Measurements from ENCODE around the gene UCK1. TPM values are rescaled to one million over a fixed set of nuclear protein-coding genes. Genes with fewer than 3 reads are reported as not detected.

UCK1 gene
- total and polyA plus RNA-seq, 2 of the 8 experiments (the other 6 are each of a cell fraction or from before 2014, with no cell fraction given): 35.1 to 42.0 TPM

DNA sequence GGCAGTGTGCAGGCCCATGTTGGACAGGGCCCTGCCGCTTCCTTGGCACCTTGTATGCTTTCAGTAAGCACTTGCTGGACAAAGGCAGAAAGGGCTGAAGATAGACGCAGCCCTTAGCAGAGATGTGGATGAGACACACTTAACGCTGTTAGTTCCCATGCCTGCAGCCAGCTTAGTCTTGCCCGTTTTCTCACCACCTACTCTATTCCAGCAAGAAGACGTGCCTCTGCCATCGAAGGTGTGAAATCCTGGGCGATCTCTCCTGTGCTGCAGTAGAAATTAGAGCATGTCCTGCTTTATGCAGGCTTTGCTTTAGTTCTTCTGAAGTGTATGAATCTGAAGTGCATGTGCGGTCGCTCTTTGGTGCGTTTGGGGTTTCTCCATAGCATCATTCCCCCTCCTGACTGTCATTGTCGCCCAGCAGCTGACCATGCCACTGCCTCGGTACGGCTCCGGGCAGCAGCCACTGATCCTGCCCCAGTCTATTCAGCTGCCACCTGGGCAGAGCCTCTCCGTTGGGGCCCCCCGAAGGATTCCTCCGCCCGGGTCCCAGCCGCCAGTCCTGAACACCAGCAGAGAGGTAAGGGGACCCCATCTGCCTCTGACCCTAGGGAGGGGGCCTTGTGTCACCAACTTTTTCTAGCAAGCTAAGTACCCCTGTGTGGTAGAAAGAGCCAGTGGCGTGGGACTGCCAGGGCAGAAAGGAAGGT lies 39.9 kb downstream of the UCK1 start:
- H3K9me3 ChIP-seq (ENCODE audit: insufficient read depth in 2 of 2, low read depth in 1 of 2, low read length in 1 of 2): no peaks in the 10 kb centered on the region
- no peak for FAIRE-seq

More for the DNA sequence above, 39.9 kb downstream of the UCK1 start:
- Histone ChIP-seq H2AFZ (ENCODE audit: low read length) (no peak overlapping the region), H2BK15ac (ENCODE audit: low read length) (no peak overlapping the region), H3K14ac (ENCODE audit: insufficient read length) (no peak overlapping the region), H3K18ac (ENCODE audit: extremely low read depth, low read length) (no peak overlapping the region), H2AK5ac (ENCODE audit: low read depth, low read length) (no peak overlapping the region), H3K4me2 (ENCODE audit: insufficient read depth in 1 of 2, low read depth in 2 of 2, low read length in 2 of 2) (no peak overlapping the region), H4K5ac (ENCODE audit: insufficient read length, low read depth, low read length) (no peak overlapping the region), H4K8ac (ENCODE audit: extremely low read depth, insufficient read depth, low read length) (no peak overlapping the region), H2BK20ac (ENCODE audit: low read length) (no peak overlapping the region), H3K79me2 (ENCODE audit: control insufficient read depth in 1 of 2, insufficient read depth in 2 of 2, low read length in 2 of 2) (no peaks in the 10 kb centered on the region; a peak in 1 of 4 replicates), H3K36me3 (ENCODE audit: control insufficient read depth in 2 of 4, insufficient read depth in 4 of 4, low read length in 3 of 4) (peaks cover 74 to 99% (median 96%) of the 10 kb centered on the region in 4 experiments), H2BK5ac (ENCODE audit: low read depth, low read length) (no peak overlapping the region), H3K23me2 (ENCODE audit: low read depth, low read length) (no peaks in the 10 kb centered on the region), H3K9ac (replicated peaks in 1 of 4; ENCODE audit: extremely low read depth in 1 of 4, low read depth in 3 of 4, low read length in 3 of 4) (no peak overlapping the region; a peak in 1 of 7 replicates), H2BK120ac (replicated peaks; ENCODE audit: low read depth, low read length) (no peak overlapping the region), H3K27ac (ENCODE audit: low read depth, low read length) (no peak overlapping the region), H3K4me1 (replicated peaks in 1 of 4; ENCODE audit: control insufficient read depth in 3 of 4, insufficient read depth in 4 of 4, low read length in 3 of 4) (no peaks in the 10 kb centered on the region), H3K27me3 (replicated peaks in 1 of 4; ENCODE audit: control insufficient read depth in 3 of 4, extremely low read depth in 1 of 4, insufficient read depth in 3 of 4, low read length in 3 of 4) (no peaks in the 10 kb centered on the region), H3K23ac (ENCODE audit: insufficient read length) (no peak overlapping the region), H4K91ac (replicated peaks; ENCODE audit: insufficient read length, low read length) (no peak overlapping the region), H2BK12ac (ENCODE audit: low read depth, low read length) (no peak overlapping the region), H3K4ac (replicated peaks; ENCODE audit: insufficient read length, low read depth, low read length) (no peak overlapping the region), H3K56ac (replicated peaks; ENCODE audit: insufficient read length, low read depth, low read length) (no peak overlapping the region), H3K4me3 (ENCODE audit: extremely low read depth in 1 of 4, insufficient read depth in 2 of 4, low read depth in 3 of 4, low read length in 4 of 4) (no peak overlapping the region), H3K79me1 (ENCODE audit: low read depth, low read length) (peaks cover 2% of the 10 kb centered on the region), H4K20me1 (replicated peaks in 1 of 2; ENCODE audit: control insufficient read depth in 1 of 2, insufficient read depth in 2 of 2, low read length in 2 of 2) (peaks cover 13% of the 10 kb centered on the region in 2 experiments)
- TF ChIP-seq EZH2 (IDR thresholded peaks at IDR 0.05; ENCODE audit: low read depth, low read length, severe bottlenecking) (no peak), CHD1 (IDR thresholded peaks at IDR 0.05; ENCODE audit: low read depth, low read length) (no peak), CBX8 (IDR thresholded peaks at IDR 0.05; ENCODE audit: borderline replicate concordance, low read depth, low read length) (no peak), CBX5 (IDR thresholded peaks at IDR 0.05; ENCODE audit: low read depth, low read length) (no peak), RBBP5 (IDR thresholded peaks at IDR 0.05; ENCODE audit: borderline replicate concordance, low read depth, low read length) (no peak), E2F6 (IDR thresholded peaks at IDR 0.05) (no peak), CTBP2 (IDR thresholded peaks at IDR 0.05; ENCODE audit: borderline replicate concordance, insufficient read depth, insufficient read length, low read length) (no peak), ZNF274 (IDR thresholded peaks at IDR 0.05; ENCODE audit: borderline replicate concordance, extremely low read depth, low read length) (no peak)
- 98% methylated on average over 19 of the region's 20 CpGs; no CpG with 5 or more reads in 1 of the 2 experiments for WGBS, 2 experiments (ENCODE audit: extremely low coverage in 1 of 2, insufficient coverage in 1 of 2, insufficient read length in 1 of 2, insufficient replicate concordance in 2 of 2, low coverage in 1 of 2, low lambda C conversion rate in 2 of 2, missing lambda C conversion rate in 1 of 2)
- ChIA-PET POLR2A (ENCODE audit: partially characterized antibody) (interaction anchor here (0.8 to 1.5 kb wide), 3 partner anchors 10 to 43 kb away, joined by 3 read pairs; no protein-coding TSS in a partner anchor), CTCF (ENCODE audit: partially characterized antibody) (interaction anchor here (0.7 to 3.5 kb wide), 3 partner anchors 9 to 14 kb away, joined by 3 to 17 read pairs (median 3); no protein-coding TSS in a partner anchor)
- no peak for DNase-seq (ENCODE audit: low read depth in 1 of 2, low spot score in 2 of 2)

Measured in H1 (cell line).